GM19035 (cell line): ENCODE data around the gene NFATC2IP.
"Not testable (repeated sequence)": the region's sequence is repeated elsewhere in the genome, so short reads cannot be mapped to it uniquely, and the experiment has no call there.

Experiments
- ATAC-seq: cut with Tn5 transposase; IDR thresholded peaks from one replicate; pipeline ENCODE4 v1.9.1; 2021; ENCODE audit not compliant: unreplicated experiment

The NFATC2IP gene

DNA sequence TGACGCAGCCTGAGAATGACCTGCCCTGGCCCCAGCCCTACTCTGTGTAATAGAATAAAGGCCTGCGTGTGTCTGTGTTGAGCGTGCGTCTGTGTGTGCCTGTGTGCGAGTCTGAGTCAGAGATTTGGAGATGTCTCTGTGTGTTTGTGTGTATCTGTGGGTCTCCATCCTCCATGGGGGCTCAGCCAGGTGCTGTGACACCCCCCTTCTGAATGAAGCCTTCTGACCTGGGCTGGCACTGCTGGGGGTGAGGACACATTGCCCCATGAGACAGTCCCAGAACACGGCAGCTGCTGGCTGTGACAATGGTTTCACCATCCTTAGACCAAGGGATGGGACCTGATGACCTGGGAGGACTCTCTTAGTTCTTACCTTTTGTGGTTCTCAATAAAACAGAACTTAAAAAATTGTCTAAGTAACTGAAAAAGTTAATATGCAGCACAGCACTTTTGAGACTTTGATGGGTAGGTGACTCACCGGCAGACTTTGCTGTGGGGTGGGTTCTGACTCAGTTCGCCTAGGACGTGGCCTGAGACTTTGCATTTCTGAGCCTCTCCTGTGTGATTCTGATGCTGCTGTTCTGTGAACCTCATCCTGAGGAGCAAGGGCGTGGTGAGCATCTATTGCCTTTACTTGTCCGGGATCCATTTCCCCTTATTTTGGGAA, 39.8 kb downstream of the NFATC2IP start:
- ATAC-seq = no peak

DNA sequence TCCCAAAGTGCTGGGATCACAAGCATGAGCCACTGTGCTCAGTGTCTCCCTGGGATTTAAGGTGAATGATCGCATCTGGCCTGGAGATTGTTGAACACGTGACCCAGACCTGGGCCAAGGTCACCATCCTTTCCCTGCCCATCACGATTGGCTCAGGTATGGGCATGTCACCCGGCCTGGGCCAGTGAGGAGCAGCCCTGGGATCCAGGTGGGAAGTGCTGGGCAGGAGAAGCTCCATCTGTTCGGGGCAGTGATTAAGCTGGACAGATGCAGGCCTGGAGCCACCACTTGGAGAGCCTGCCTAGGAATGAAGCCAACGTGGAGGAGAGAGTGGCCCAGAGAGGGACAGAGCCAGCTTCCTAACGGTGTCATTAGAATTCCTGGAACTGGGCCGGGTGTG, 41.0 kb downstream of the NFATC2IP start:
- no peak for ATAC-seq

DNA sequence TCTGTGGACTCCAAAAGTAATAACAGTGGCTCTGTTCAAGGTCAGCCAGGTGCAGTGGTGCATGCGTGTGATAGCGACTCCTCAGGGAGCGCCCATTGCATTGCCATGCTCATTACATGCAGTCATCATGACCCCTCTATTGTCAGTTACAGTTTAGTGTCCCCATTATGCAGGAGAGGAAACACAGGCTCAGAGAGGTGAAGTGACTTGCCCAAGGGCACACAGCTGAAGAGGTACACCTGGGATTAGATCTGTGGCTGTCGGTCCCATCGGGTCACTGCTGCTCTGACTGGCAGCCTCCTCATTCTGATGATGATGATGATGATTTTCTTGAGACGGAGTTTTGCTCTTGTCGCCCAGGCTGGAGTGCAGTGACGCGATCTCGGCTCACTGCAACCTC, 41.8 kb downstream of the NFATC2IP start:
- ATAC-seq = no peak

GRCh38 chr16:28998837-28999236, 48.1 kb downstream of the NFATC2IP start:
- ATAC-seq = no peak

DNA sequence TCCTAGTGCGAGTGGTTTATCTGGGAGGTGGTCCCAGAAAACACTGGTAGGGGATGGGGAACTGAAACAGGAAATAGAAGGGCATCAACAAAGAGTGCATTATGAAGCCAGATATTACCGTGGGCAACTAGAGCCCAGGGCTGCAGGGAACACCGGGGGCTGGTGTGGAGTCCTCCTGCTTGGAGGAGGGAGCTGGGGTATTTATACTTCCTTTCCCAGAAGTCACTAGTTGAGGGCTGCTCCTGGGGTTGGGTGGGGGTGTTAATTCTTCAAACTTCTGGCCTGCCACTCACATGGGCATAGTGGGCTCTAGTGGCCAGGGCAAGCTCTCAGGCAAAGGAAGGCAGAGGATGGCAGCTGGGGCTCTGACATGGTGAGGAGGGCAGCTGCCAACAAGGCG, 48.8 kb downstream of the NFATC2IP start:
- no peak for ATAC-seq

DNA sequence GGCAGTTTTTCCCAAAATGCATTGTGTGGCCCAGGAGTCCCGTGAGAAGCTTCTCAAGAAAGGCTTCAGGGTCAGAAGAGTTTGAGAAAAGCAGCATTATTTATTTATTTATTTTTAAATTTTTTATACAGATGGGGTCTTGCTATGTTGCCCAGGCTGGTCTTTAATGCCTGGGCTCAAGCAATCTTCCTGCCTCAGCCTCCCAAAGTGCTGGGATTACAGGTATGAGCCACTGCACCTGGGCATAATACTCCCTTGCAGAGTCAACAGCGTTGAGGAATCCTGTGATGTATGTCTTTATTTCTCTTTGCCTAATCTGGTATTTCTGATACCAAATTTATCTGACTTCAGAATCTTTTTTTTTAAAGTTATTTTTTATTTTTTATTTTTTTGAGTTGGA, 49.3 kb downstream of the NFATC2IP start:
- no peak for ATAC-seq

DNA sequence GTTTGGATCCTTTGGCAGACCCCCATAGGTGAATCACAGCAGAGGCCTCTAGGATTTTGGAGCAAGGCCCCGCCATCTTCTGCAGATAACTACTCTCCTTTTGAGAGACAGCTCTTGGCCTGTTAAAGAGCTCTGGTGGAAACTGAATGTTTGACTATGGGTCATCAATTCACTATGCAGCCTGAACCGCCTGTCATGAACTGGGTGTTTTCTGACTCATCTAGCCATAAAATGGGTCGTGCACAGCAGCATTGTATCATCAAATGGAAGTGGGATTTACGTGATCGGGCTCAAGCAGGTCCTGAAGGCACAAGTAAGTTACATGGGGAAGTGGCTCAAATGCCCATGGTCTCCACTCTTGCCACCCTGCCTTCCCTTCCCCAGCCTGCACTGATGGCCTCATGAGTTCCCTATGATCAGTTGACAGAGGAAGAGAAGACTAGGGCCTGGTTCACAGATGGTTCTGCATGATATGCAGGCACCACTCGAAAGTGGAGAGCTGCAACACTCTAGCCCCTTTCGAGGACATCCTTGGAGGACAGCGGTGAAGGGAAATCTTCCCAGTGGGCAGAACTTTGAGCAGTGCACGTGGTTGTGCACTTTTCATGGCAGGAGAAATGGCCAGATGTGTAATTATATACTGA, 53.9 kb downstream of the NFATC2IP start:
- not testable (repeated sequence) for ATAC-seq

GRCh38 chr16:29007730-29008593, 57.2 kb downstream of the NFATC2IP start:
- no peak for ATAC-seq

- ATAC-seq = no peak
These were observed 58.5 kb downstream of the NFATC2IP start for GRCh38 chr16:29009050-29009837.

DNA sequence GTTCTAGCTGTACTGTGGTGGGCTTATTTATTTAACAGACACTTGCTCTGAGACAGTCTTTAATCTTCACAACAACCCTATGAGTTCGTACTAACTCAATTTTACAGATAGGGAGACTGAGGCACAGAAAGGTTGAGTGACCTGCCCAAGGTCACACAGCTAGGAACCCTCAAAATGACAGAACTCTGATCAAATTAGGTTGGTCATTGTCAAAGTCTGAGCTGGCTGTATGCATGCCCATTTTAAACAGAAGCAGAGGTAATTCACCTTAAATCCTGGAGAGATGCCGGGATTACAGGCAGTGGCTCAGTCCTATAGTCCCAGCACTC, 59.1 kb downstream of the NFATC2IP start:
- no peak for ATAC-seq

DNA sequence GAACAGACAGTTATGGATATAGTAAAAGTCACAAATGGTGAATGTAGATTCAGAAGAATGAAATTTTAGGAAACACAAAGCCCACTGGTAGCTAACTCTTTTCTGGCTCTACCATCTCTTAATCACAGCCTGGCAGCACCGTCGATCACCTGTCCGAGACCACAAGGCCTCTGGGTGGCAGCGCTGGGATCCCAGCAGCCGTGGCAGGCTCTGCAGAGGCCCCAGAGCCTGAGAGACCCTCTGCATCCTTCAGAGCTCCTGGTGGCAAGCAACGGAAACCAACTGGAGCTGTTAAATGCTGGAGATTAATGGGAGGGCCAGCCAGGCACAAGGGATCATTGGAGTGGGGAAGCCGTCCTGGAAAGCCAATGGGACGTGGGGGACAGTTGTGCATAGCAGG, 60.4 kb downstream of the NFATC2IP start:
- ATAC-seq = no peak

DNA sequence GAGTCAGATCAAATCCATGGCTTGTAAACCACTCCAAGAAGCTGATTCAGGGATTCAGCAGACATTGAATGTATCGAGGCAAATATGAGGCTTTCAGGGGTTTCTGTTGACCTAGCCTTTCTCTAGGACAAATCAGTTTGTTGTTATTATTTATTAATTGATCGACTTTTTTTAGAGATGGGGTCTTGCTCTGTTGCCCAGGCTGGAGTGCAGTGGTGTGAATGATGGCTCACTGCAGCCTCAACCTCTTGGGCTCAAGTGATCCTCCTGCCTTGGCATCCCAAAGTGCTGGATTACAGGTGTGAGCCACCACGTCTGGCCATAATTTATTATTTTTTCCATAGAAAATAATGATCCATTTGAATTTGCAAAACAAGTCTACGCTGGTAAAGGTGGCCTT, 61.1 kb downstream of the NFATC2IP start:
- no peak for ATAC-seq

DNA sequence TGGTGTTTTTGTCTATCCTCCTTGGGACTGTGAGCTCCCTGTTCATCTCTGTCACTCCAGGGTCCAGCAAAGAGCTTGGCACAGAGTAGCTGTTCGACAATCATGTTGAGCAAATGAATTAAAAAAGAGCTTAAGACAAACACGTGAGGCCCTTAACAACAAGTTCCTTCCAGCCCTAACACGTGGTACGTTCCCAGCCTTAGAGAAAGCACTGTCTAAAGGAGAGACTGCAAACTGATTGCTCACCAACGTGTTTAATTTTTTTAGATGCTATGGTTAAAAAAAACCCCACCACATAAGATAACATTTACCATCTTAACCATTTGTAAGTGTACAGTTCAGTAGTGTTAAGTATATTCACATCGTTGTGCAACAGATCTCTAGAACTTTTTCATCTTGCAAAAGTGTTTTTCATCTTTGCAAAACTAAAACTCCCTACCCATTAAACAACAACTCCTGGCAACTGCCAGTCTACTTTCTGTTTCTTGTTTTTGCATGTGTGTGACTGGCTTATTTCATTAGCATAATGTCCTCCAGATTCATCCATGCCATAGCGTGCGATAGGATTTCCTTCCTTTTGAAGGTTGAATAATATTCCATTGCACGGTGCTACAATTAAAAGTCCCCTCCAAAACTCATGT, 62.3 kb downstream of the NFATC2IP start:
- ATAC-seq = no peak

DNA sequence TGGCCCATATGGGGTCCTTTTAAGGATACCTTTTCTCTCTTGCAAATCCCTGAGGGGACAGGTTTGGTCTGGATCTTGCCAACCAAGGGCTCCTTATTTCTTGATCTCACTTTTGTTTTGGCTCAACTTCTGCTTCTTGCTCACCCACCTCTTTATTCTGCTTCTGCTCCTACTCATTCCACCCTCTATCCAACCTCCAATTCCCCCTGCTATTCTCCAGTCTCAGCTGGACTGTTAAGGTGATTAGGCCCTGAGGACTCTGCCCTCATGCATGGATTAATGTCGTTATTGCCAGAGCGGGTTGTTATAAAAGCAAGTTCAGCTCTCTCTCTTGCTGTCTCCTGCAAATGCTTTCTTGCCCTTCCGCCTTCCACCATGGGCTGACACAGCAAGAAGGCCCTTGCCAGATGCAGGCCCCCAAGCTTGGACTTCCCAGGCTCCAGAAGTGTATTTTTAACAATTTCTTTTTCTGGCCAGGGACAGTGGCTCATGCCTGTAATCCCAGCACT, 63.9 kb downstream of the NFATC2IP start:
- no peak for ATAC-seq
